ENCODE results near the gene DIABLO.

DIABLO gene

GRCh38 chr12:122245553-122245952 is 19.7 kb upstream of the DIABLO start:
- Histone ChIP-seq H3K27me3 (ENCODE audit: control insufficient read depth in 5 of 5, insufficient read depth in 4 of 5, low read length in 5 of 5) (no peaks in the 10 kb centered on the region), H3K4me3 (ENCODE audit: low read depth in 1 of 5, low read length in 5 of 5) (no peak overlapping the region), H3K27ac (ENCODE audit: low read depth, low read length) (no peak overlapping the region), H3K9me3 (ENCODE audit: control insufficient read depth in 5 of 5, low read length in 5 of 5) (no peaks in the 10 kb centered on the region), H3K9ac (ENCODE audit: low read length in 5 of 5) (no peak overlapping the region), H3K4me1 (ENCODE audit: control insufficient read depth in 5 of 5, insufficient read depth in 5 of 5, low read length in 5 of 5) (peaks cover 0 to 5% (median 0%) of the 10 kb centered on the region in 5 donors), H3K36me3 (ENCODE audit: control insufficient read depth in 5 of 5, insufficient read depth in 5 of 5, low read length in 5 of 5) (peaks cover 6 to 66% (median 45%) of the 10 kb centered on the region in 5 donors)

GRCh38 chr12:122244565-122245371 is 18.9 kb upstream of the DIABLO start:
- Histone ChIP-seq H3K9me3 (ENCODE audit: control insufficient read depth in 5 of 5, low read length in 5 of 5) (no peaks in the 10 kb centered on the region), H3K9ac (ENCODE audit: low read length in 5 of 5) (no peak overlapping the region), H3K27ac (ENCODE audit: low read depth, low read length) (no peak overlapping the region), H3K27me3 (ENCODE audit: control insufficient read depth in 5 of 5, insufficient read depth in 4 of 5, low read length in 5 of 5) (no peaks in the 10 kb centered on the region), H3K4me1 (ENCODE audit: control insufficient read depth in 5 of 5, insufficient read depth in 5 of 5, low read length in 5 of 5) (peaks cover 0 to 5% (median 0%) of the 10 kb centered on the region in 5 donors), H3K4me3 (ENCODE audit: low read depth in 1 of 5, low read length in 5 of 5) (no peak overlapping the region), H3K36me3 (ENCODE audit: control insufficient read depth in 5 of 5, insufficient read depth in 5 of 5, low read length in 5 of 5) (peaks cover 9 to 67% (median 44%) of the 10 kb centered on the region in 5 donors)

- H3K27ac ChIP-seq (ENCODE audit: low read depth, low read length): no peak overlapping the region
- H3K27me3 ChIP-seq (ENCODE audit: control insufficient read depth in 5 of 5, insufficient read depth in 4 of 5, low read length in 5 of 5): no peaks in the 10 kb centered on the region
- peaks cover 5 to 62% (median 38%) of the 10 kb centered on the region in 5 donors for H3K36me3 ChIP-seq (ENCODE audit: control insufficient read depth in 5 of 5, insufficient read depth in 5 of 5, low read length in 5 of 5)
- no peaks in the 10 kb centered on the region for H3K9me3 ChIP-seq (ENCODE audit: control insufficient read depth in 5 of 5, low read length in 5 of 5)
- H3K9ac ChIP-seq (ENCODE audit: low read length in 5 of 5): no peak overlapping the region
- H3K4me1 ChIP-seq (ENCODE audit: control insufficient read depth in 5 of 5, insufficient read depth in 5 of 5, low read length in 5 of 5): peaks cover 0 to 5% (median 0%) of the 10 kb centered on the region in 5 donors
- H3K4me3 ChIP-seq (ENCODE audit: low read depth in 1 of 5, low read length in 5 of 5): no peak overlapping the region
These were observed 18.1 kb upstream of the DIABLO start for GRCh38 chr12:122243965-122244364.

GRCh38 chr12:122238861-122239260 is 13.0 kb upstream of the DIABLO start:
- Histone ChIP-seq H3K4me3 (ENCODE audit: low read depth in 1 of 5, low read length in 5 of 5) (no peak overlapping the region), H3K27me3 (ENCODE audit: control insufficient read depth in 5 of 5, insufficient read depth in 4 of 5, low read length in 5 of 5) (no peaks in the 10 kb centered on the region), H3K9me3 (ENCODE audit: control insufficient read depth in 5 of 5, low read length in 5 of 5) (no peaks in the 10 kb centered on the region), H3K36me3 (ENCODE audit: control insufficient read depth in 5 of 5, insufficient read depth in 5 of 5, low read length in 5 of 5) (peaks cover 8 to 65% (median 44%) of the 10 kb centered on the region in 5 donors), H3K4me1 (ENCODE audit: control insufficient read depth in 5 of 5, insufficient read depth in 5 of 5, low read length in 5 of 5) (no peaks in the 10 kb centered on the region), H3K27ac (ENCODE audit: low read depth, low read length) (no peak overlapping the region), H3K9ac (ENCODE audit: low read length in 5 of 5) (no peak overlapping the region)

GRCh38 chr12:122235741-122236140 is 9.9 kb upstream of the DIABLO start:
- Histone ChIP-seq H3K27ac (ENCODE audit: low read depth, low read length) (no peak overlapping the region), H3K27me3 (ENCODE audit: control insufficient read depth in 5 of 5, insufficient read depth in 4 of 5, low read length in 5 of 5) (no peaks in the 10 kb centered on the region), H3K9ac (ENCODE audit: low read length in 5 of 5) (no peak overlapping the region), H3K4me3 (ENCODE audit: low read depth in 1 of 5, low read length in 5 of 5) (no peak overlapping the region), H3K36me3 (ENCODE audit: control insufficient read depth in 5 of 5, insufficient read depth in 5 of 5, low read length in 5 of 5) (peaks cover 21 to 74% (median 61%) of the 10 kb centered on the region in 5 donors), H3K9me3 (ENCODE audit: control insufficient read depth in 5 of 5, low read length in 5 of 5) (no peaks in the 10 kb centered on the region), H3K4me1 (ENCODE audit: control insufficient read depth in 5 of 5, insufficient read depth in 5 of 5, low read length in 5 of 5) (no peaks in the 10 kb centered on the region)

GRCh38 chr12:122232691-122233090 is 6.8 kb upstream of the DIABLO start:
- H3K9me3 ChIP-seq (ENCODE audit: control insufficient read depth in 5 of 5, low read length in 5 of 5): no peaks in the 10 kb centered on the region
- no peak overlapping the region for H3K4me3 ChIP-seq (ENCODE audit: low read depth in 1 of 5, low read length in 5 of 5)
- no peak overlapping the region for H3K9ac ChIP-seq (ENCODE audit: low read length in 5 of 5)
- H3K4me1 ChIP-seq (ENCODE audit: control insufficient read depth in 5 of 5, insufficient read depth in 5 of 5, low read length in 5 of 5): no peaks in the 10 kb centered on the region
- no peaks in the 10 kb centered on the region for H3K27me3 ChIP-seq (ENCODE audit: control insufficient read depth in 5 of 5, insufficient read depth in 4 of 5, low read length in 5 of 5)
- H3K27ac ChIP-seq (ENCODE audit: low read depth, low read length): no peak overlapping the region
- peaks cover 21 to 69% (median 57%) of the 10 kb centered on the region in 5 donors for H3K36me3 ChIP-seq (ENCODE audit: control insufficient read depth in 5 of 5, insufficient read depth in 5 of 5, low read length in 5 of 5)

- no peaks in the 10 kb centered on the region for H3K9me3 ChIP-seq (ENCODE audit: control insufficient read depth in 5 of 5, low read length in 5 of 5)
- H3K4me1 ChIP-seq (ENCODE audit: control insufficient read depth in 5 of 5, insufficient read depth in 5 of 5, low read length in 5 of 5): peaks cover 2 to 9% (median 7%) of the 10 kb centered on the region in 5 donors
- H3K27ac ChIP-seq (ENCODE audit: low read depth, low read length): no peak overlapping the region
- peaks cover 21 to 63% (median 50%) of the 10 kb centered on the region in 5 donors for H3K36me3 ChIP-seq (ENCODE audit: control insufficient read depth in 5 of 5, insufficient read depth in 5 of 5, low read length in 5 of 5)
- no peak overlapping the region for H3K9ac ChIP-seq (ENCODE audit: low read length in 5 of 5)
- H3K4me3 ChIP-seq (ENCODE audit: low read depth in 1 of 5, low read length in 5 of 5): no peak overlapping the region
- H3K27me3 ChIP-seq (ENCODE audit: control insufficient read depth in 5 of 5, insufficient read depth in 4 of 5, low read length in 5 of 5): no peaks in the 10 kb centered on the region
These were observed 4.9 kb upstream of the DIABLO start for GRCh38 chr12:122230798-122231197.

- H3K27me3 ChIP-seq (ENCODE audit: control insufficient read depth in 5 of 5, insufficient read depth in 4 of 5, low read length in 5 of 5): no peaks in the 10 kb centered on the region
- no peak overlapping the region for H3K9ac ChIP-seq (ENCODE audit: low read length in 5 of 5)
- H3K36me3 ChIP-seq (ENCODE audit: control insufficient read depth in 5 of 5, insufficient read depth in 5 of 5, low read length in 5 of 5): peaks cover 15 to 48% (median 28%) of the 10 kb centered on the region in 5 donors
These were observed 2.2 kb upstream of the DIABLO start for GRCh38 chr12:122228092-122228491.

GRCh38 chr12:122227341-122227740 is 1.5 kb upstream of the DIABLO start:
- no peak overlapping the region for H3K4me3 ChIP-seq (ENCODE audit: low read depth in 1 of 5, low read length in 5 of 5)
- no peaks in the 10 kb centered on the region for H3K27me3 ChIP-seq (ENCODE audit: control insufficient read depth in 5 of 5, insufficient read depth in 4 of 5, low read length in 5 of 5)
- H3K4me1 ChIP-seq (ENCODE audit: control insufficient read depth in 5 of 5, insufficient read depth in 5 of 5, low read length in 5 of 5): peaks cover 2 to 23% (median 19%) of the 10 kb centered on the region in 5 donors
- H3K36me3 ChIP-seq (ENCODE audit: control insufficient read depth in 5 of 5, insufficient read depth in 5 of 5, low read length in 5 of 5): peaks cover 15 to 46% (median 27%) of the 10 kb centered on the region in 5 donors
- H3K9ac ChIP-seq (ENCODE audit: low read length in 5 of 5): no peak overlapping the region
- no peaks in the 10 kb centered on the region for H3K9me3 ChIP-seq (ENCODE audit: control insufficient read depth in 5 of 5, low read length in 5 of 5)
- H3K27ac ChIP-seq (ENCODE audit: low read depth, low read length): no peak overlapping the region

More at GRCh38 chr12:122228092-122228491, 2.2 kb upstream of the DIABLO start:
- H3K9me3 ChIP-seq (ENCODE audit: control insufficient read depth in 5 of 5, low read length in 5 of 5): no peaks in the 10 kb centered on the region
- peaks cover 2 to 23% (median 19%) of the 10 kb centered on the region in 5 donors for H3K4me1 ChIP-seq (ENCODE audit: control insufficient read depth in 5 of 5, insufficient read depth in 5 of 5, low read length in 5 of 5)
- H3K4me3 ChIP-seq (ENCODE audit: low read depth in 1 of 5, low read length in 5 of 5): no peak overlapping the region
- no peak overlapping the region for H3K27ac ChIP-seq (ENCODE audit: low read depth, low read length)

GRCh38 chr12:122226366-122227125 is 694 bp upstream of the DIABLO start:
- Histone ChIP-seq H3K9me3 (ENCODE audit: control insufficient read depth in 5 of 5, low read length in 5 of 5) (no peaks in the 10 kb centered on the region), H3K4me3 (ENCODE audit: low read depth in 1 of 5, low read length in 5 of 5) (peak overlapping the region; percentile 52 to 72 (median 65)), H3K36me3 (ENCODE audit: control insufficient read depth in 5 of 5, insufficient read depth in 5 of 5, low read length in 5 of 5) (peaks cover 17 to 42% (median 23%) of the 10 kb centered on the region in 5 donors), H3K4me1 (ENCODE audit: control insufficient read depth in 5 of 5, insufficient read depth in 5 of 5, low read length in 5 of 5) (peaks cover 2 to 23% (median 19%) of the 10 kb centered on the region in 5 donors), H3K27me3 (ENCODE audit: control insufficient read depth in 5 of 5, insufficient read depth in 4 of 5, low read length in 5 of 5) (no peaks in the 10 kb centered on the region), H3K27ac (ENCODE audit: low read depth, low read length) (no peak overlapping the region), H3K9ac (ENCODE audit: low read length in 5 of 5) (no peak overlapping the region)

All from subcutaneous abdominal adipose tissue (tissue), 5 donors.